Lower lobe of right lung (tissue), 2 donors: ENCODE data around the gene LPO. TPM values are rescaled to one million over a fixed set of nuclear protein-coding genes. Genes with fewer than 3 reads are reported as not detected.

ENCODE experiments used
- ATAC-seq, 2 donors: fragments of 200-7000 bp; cut with Tn5 transposase; one replicate each; pipeline ENCODE4 v1.9.1; 2020 to 2022; ENCODE audit warnings: mild to moderate bottlenecking in 2 of 2, moderate library complexity in 2 of 2
- DNase-seq: peaks from one replicate; pipeline ENCODE4 v3.0.0-alpha.2; 2020
- H3K27ac ChIP-seq: fragments of 200-600 bp; one replicate; pipeline ENCODE4 v1.8.0; 2022
- H3K27me3 ChIP-seq: fragments of 200-600 bp; one replicate; pipeline ENCODE4 v1.8.0; 2022; ENCODE audit warnings: low read depth
- H3K36me3 ChIP-seq: fragments of 200-600 bp; one replicate; pipeline ENCODE4 v1.8.0; 2022; ENCODE audit warnings: mild to moderate bottlenecking
- H3K4me1 ChIP-seq: fragments of 200-600 bp; one replicate; pipeline ENCODE4 v1.8.0; 2022
- H3K4me3 ChIP-seq: fragments of 200-600 bp; one replicate; pipeline ENCODE4 v1.8.0; 2022; ENCODE audit warnings: mild to moderate bottlenecking
- H3K9me3 ChIP-seq: fragments of 200-600 bp; one replicate; pipeline ENCODE4 v1.8.0; 2022
- CTCF ChIP-seq: fragments of 200-600 bp; IDR thresholded peaks from one replicate; pipeline ENCODE4 v1.8.0; 2022; ENCODE audit warnings: antibody characterized with exemption, mild to moderate bottlenecking
- intact Hi-C: fragments of 100-400 bp; cut with DNase I; formaldehyde crosslinking; loops from one replicate; pipeline ENCODE4 v1.11.0; 2022
- total RNA-seq: library from RNA; stranded (reverse); fragmentation: NEBNext Ultra II Directional; extraction: Animal tissue kit (Norgen Biotek cat#: 25700); gene quantifications from one replicate; pipeline ENCODE4 v1.2.1, GENCODE V29; 2021
- donor health status: DM: no; HTN: yes; CAD: no; lungs with severe emphysema.

LPO gene
- total RNA-seq, 1 donor from 2014 or later: not detected

- no peaks in the 10 kb centered on the region for H3K4me1 ChIP-seq
- intact Hi-C loops: no loop called here
- H3K27ac ChIP-seq: no peak overlapping the region
- H3K9me3 ChIP-seq: no peaks in the 10 kb centered on the region
- no peaks in the 10 kb centered on the region for H3K27me3 ChIP-seq
- ATAC-seq (no peak), DNase-seq (no peak)
- no peak overlapping the region for H3K4me3 ChIP-seq
- no peak for TF ChIP-seq CTCF
- no peaks in the 10 kb centered on the region for H3K36me3 ChIP-seq
Observed at GRCh38 chr17:58312829-58313228, 74.4 kb downstream of the LPO start.

DNA sequence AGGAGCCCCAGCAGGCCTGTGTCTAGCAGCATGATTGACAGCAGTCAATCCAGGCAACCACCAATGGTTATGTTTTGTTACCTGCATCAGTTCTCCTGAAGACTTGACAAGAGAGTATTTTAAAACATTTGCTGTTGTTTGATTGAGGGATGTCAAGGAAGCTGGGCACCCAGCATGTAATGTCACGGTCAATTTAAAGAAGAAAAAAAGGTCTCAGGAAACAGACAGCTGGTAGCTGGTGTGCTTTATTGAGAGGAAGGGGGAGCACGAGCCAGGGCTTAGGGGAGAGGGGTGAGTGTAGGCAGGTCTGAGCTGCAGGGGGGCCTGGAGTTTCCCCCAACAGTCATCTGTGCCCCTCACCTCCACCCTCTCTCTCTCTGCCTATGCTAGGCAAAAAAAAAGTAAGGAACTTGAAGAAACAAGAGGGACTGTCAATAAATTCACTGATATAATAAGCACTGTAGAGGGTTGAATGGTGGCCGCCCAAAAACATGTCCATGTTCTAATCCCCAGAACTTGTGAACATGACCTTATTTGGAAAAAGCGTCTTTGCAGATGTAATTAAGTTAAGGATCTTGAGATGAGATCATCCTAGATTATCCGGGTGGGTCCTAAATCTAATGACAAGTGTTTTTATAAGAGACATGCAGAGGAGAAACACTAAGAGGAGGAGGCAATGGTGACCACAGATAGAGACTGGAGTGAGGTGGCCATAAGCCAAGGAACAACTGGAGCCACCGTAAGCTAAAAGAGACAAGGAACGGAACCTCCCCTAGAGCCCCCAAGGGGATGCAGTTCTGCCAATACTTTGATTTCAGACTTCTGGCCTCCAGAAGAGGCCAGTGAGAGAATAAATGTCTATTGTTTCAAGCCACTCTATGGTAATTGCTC is 75.7 kb downstream of the LPO start:
- Histone ChIP-seq H3K9me3 (no peaks in the 10 kb centered on the region), H3K4me1 (no peaks in the 10 kb centered on the region), H3K4me3 (no peak overlapping the region), H3K27me3 (no peaks in the 10 kb centered on the region), H3K27ac (no peak overlapping the region), H3K36me3 (no peaks in the 10 kb centered on the region)
- no peak for TF ChIP-seq CTCF
- no peak for ATAC-seq
- intact Hi-C loops: no loop called here
- DNase-seq: no peak

DNA sequence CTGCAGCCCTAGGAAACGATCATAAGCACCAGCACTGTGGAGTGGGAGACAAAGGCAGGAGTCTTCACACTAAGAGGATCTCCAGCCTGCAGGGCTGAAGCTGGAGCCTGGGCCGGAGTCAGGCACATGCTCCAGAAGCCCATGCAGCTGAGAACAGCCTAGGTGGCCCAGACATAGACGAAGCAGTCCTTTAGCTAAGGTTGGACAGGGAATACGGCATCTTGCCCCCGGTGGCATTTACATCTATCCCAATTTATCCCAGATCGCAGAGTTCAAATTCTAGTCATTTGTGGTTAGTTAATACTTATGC is 76.3 kb downstream of the LPO start:
- intact Hi-C loops: no loop called here
- TF ChIP-seq CTCF: no peak

DNA sequence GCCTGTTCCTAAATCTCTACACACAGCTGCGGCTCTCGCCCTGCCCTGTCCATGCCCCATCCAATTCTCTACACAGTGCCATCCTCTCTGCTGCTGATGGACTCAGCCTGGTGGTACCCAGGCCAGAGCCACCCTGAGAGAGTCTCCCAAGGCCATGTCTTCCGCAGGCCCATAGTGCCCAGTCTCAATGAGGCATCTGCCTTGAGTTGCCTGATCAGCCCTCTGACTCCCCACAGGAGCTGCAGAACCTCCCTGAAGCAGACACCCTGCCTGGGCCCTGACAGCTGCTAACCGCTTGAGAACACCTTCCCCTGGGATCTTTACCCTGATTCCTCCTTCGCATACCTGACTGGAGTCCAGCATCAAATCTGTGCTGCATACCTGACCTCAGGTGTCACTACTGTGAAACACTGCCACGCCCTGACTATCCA is 76.9 kb downstream of the LPO start:
- no peaks in the 10 kb centered on the region for H3K9me3 ChIP-seq
- DNase-seq (no peak), ATAC-seq (no peak)
- H3K36me3 ChIP-seq: no peaks in the 10 kb centered on the region
- H3K4me1 ChIP-seq: no peaks in the 10 kb centered on the region
- no peak overlapping the region for H3K27ac ChIP-seq
- TF ChIP-seq CTCF: no peak
- H3K27me3 ChIP-seq: no peaks in the 10 kb centered on the region
- no peak overlapping the region for H3K4me3 ChIP-seq
- intact Hi-C loops: no loop called here

More for the DNA sequence above, 76.3 kb downstream of the LPO start:
- Histone ChIP-seq H3K4me1 (no peaks in the 10 kb centered on the region), H3K27me3 (no peaks in the 10 kb centered on the region), H3K27ac (no peak overlapping the region), H3K36me3 (no peaks in the 10 kb centered on the region), H3K9me3 (no peaks in the 10 kb centered on the region), H3K4me3 (no peak overlapping the region)
- DNase-seq (no peak), ATAC-seq (no peak)

GRCh38 chr17:58315750-58316149 is 77.4 kb downstream of the LPO start:
- no peak overlapping the region for H3K27ac ChIP-seq
- intact Hi-C loops: no loop called here
- ATAC-seq (no peak), DNase-seq (no peak)
- no peaks in the 10 kb centered on the region for H3K9me3 ChIP-seq
- no peaks in the 10 kb centered on the region for H3K27me3 ChIP-seq
- TF ChIP-seq CTCF: no peak
- H3K4me1 ChIP-seq: no peaks in the 10 kb centered on the region
- no peak overlapping the region for H3K4me3 ChIP-seq
- no peaks in the 10 kb centered on the region for H3K36me3 ChIP-seq
